ENCODE data around the gene CEP57L1. TPM values are rescaled to one million over a fixed set of nuclear protein-coding genes. Genes with fewer than 3 reads are reported as not detected.

The CEP57L1 gene
- total RNA-seq, 1 experiment from 2014 or later: 28.2 TPM

DNA sequence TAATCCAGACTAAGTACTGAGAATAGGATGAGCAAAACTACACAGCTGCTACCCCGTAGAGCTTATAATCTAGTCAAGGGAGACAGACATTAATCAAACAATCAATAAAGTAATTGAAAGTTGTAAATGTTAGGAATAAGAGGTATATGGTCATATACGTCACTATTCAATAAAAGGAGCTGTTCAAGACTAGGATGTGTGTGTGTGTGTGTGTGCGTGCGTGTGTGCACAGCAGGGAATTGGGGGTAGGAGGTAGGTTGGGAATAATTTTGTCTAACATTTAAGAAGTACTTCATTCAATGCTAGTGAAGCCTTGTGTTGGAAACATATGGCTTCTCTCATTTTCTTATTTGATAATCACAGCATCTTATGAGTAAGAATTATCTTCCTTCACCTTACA, 42.5 kb upstream of the CEP57L1 start:
- H3K4me1 ChIP-seq (ENCODE audit: low read length): peaks cover 10% of the 10 kb centered on the region
- no peaks in the 10 kb centered on the region for H3K9me2 ChIP-seq (replicated peaks; ENCODE audit: insufficient read depth, low read length)
- no peak overlapping the region for H3K27ac ChIP-seq (ENCODE audit: low read length)
- H3K9me3 ChIP-seq (ENCODE audit: low read length): no peaks in the 10 kb centered on the region
- no peaks in the 10 kb centered on the region for H3K36me3 ChIP-seq (ENCODE audit: insufficient read depth, low read length)
- no peaks in the 10 kb centered on the region for H3K27me3 ChIP-seq (ENCODE audit: low read length)
- DNase-seq: no peak
- H3K79me2 ChIP-seq (ENCODE audit: low read length): no peaks in the 10 kb centered on the region
- H4K20me1 ChIP-seq (ENCODE audit: insufficient read depth, low read depth, low read length): no peaks in the 10 kb centered on the region
- no peak overlapping the region for H2AFZ ChIP-seq (ENCODE audit: low read length)
- H3K9ac ChIP-seq (ENCODE audit: low read length): no peak overlapping the region
- no peak overlapping the region for H3K4me2 ChIP-seq (ENCODE audit: low read depth, low read length, poor library complexity, severe bottlenecking)
- H3K4me3 ChIP-seq (ENCODE audit: low read length): no peak overlapping the region

DNA sequence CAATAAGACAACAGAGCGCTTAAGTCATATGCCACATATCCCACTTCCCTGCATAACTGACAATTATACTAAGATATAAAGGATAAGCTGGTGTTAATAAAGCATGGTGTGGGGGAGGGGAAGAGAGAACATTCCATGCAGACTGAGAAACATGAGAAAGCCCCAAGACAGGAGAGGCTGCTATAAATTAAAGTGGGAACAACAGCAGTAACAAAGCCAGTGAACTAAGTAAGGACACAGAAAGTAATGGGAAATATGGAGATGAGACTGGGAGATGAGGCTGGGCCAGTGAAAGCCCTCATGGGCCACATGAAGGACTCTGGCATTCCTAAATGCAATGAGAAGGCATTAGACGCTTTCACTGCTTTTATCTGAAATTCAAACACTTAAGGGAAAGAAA, 42.0 kb upstream of the CEP57L1 start:
- H3K27me3 ChIP-seq (ENCODE audit: low read length): no peaks in the 10 kb centered on the region
- no peak overlapping the region for H3K27ac ChIP-seq (ENCODE audit: low read length)
- no peaks in the 10 kb centered on the region for H3K9me2 ChIP-seq (replicated peaks; ENCODE audit: insufficient read depth, low read length)
- no peaks in the 10 kb centered on the region for H3K9me3 ChIP-seq (ENCODE audit: low read length)
- H3K4me3 ChIP-seq (ENCODE audit: low read length): no peak overlapping the region
- no peaks in the 10 kb centered on the region for H3K36me3 ChIP-seq (ENCODE audit: insufficient read depth, low read length)
- no peaks in the 10 kb centered on the region for H3K79me2 ChIP-seq (ENCODE audit: low read length)
- no peaks in the 10 kb centered on the region for H4K20me1 ChIP-seq (ENCODE audit: insufficient read depth, low read depth, low read length)
- DNase-seq: no peak
- no peak overlapping the region for H3K9ac ChIP-seq (ENCODE audit: low read length)
- no peak overlapping the region for H3K4me2 ChIP-seq (ENCODE audit: low read depth, low read length, poor library complexity, severe bottlenecking)
- no peak overlapping the region for H2AFZ ChIP-seq (ENCODE audit: low read length)
- peaks cover 10% of the 10 kb centered on the region for H3K4me1 ChIP-seq (ENCODE audit: low read length)

DNA sequence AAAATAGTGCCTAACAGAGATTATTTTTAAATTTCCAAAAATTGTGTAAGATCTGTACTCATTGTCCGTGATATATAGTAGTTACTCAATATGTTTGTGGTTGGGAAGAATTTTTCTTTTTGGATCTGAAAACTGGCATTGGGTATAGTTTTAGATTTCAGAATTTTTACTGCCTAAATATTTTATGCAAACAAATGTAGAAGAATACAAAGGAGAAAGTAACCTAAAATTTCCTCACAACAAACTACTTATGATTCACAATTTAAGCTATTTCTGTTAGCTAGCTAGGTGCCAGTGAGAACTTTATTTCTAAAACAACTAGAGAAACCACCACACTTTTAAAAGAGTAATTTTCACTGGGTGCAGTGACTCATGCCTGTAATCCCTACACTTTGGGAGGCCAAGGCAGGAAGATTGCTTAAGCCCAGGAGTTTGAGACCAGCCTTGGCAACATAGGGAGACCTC, 39.5 kb upstream of the CEP57L1 start:
- no peak overlapping the region for H3K4me2 ChIP-seq (ENCODE audit: low read depth, low read length, poor library complexity, severe bottlenecking)
- no peaks in the 10 kb centered on the region for H3K27me3 ChIP-seq (ENCODE audit: low read length)
- H3K4me3 ChIP-seq (ENCODE audit: low read length): no peak overlapping the region
- H3K36me3 ChIP-seq (ENCODE audit: insufficient read depth, low read length): no peaks in the 10 kb centered on the region
- no peak for DNase-seq
- H3K79me2 ChIP-seq (ENCODE audit: low read length): no peaks in the 10 kb centered on the region
- no peak overlapping the region for H3K27ac ChIP-seq (ENCODE audit: low read length)
- no peaks in the 10 kb centered on the region for H3K9me2 ChIP-seq (replicated peaks; ENCODE audit: insufficient read depth, low read length)
- peaks cover 10% of the 10 kb centered on the region for H3K4me1 ChIP-seq (ENCODE audit: low read length)
- no peaks in the 10 kb centered on the region for H4K20me1 ChIP-seq (ENCODE audit: insufficient read depth, low read depth, low read length)
- no peaks in the 10 kb centered on the region for H3K9me3 ChIP-seq (ENCODE audit: low read length)
- H2AFZ ChIP-seq (ENCODE audit: low read length): no peak overlapping the region
- H3K9ac ChIP-seq (ENCODE audit: low read length): no peak overlapping the region

DNA sequence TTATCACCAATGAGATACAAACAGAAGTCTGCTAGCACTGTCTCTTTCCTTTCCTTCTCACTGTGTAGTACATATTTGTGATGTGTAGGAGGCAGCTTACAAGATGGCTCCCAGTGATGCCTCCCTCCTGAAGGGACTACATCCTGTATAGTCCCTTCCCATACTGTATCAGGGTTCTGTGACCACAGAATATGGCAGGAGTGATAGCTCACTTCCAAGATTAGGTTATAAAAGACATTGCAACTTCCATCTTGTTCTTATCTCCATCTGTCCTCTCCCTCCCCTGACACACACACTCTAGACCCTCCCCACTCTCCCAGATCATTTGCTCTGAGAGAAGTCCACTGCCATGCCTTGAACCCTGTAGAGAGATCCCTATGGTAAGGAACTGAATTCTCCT, 38.6 kb upstream of the CEP57L1 start:
- Histone ChIP-seq H3K4me3 (ENCODE audit: low read length) (no peak overlapping the region), H3K9ac (ENCODE audit: low read length) (no peak overlapping the region), H3K27ac (ENCODE audit: low read length) (no peak overlapping the region), H3K79me2 (ENCODE audit: low read length) (no peaks in the 10 kb centered on the region), H3K36me3 (ENCODE audit: insufficient read depth, low read length) (no peaks in the 10 kb centered on the region), H2AFZ (ENCODE audit: low read length) (no peak overlapping the region), H3K4me2 (ENCODE audit: low read depth, low read length, poor library complexity, severe bottlenecking) (no peak overlapping the region), H3K27me3 (ENCODE audit: low read length) (no peaks in the 10 kb centered on the region), H3K9me2 (replicated peaks; ENCODE audit: insufficient read depth, low read length) (no peaks in the 10 kb centered on the region), H3K4me1 (ENCODE audit: low read length) (peaks cover 10% of the 10 kb centered on the region), H4K20me1 (ENCODE audit: insufficient read depth, low read depth, low read length) (no peaks in the 10 kb centered on the region), H3K9me3 (ENCODE audit: low read length) (no peaks in the 10 kb centered on the region)
- DNase-seq: no peak

DNA sequence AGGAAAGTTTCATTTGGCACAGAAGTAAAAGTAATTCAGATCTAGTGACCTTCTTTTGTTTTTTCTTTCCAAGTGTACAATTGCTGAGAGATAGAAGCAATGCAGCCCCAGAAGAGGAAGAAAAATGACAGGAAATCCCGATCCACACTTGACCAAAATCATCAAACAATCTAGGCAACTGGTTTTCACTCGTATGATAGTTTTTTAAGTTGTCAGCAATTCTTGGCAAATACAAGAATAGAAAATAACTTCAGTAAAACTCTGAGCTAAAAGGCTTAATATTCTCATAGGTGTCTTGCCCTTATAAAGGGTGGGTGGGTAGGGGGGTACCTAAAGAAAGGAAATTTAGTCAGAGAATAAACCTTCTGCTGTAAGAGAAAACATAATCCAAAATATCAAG, 36.7 kb upstream of the CEP57L1 start:
- Histone ChIP-seq H3K4me3 (ENCODE audit: low read length) (no peak overlapping the region), H3K27ac (ENCODE audit: low read length) (no peak overlapping the region), H3K9me2 (replicated peaks; ENCODE audit: insufficient read depth, low read length) (no peaks in the 10 kb centered on the region), H3K9me3 (ENCODE audit: low read length) (no peaks in the 10 kb centered on the region), H3K4me1 (ENCODE audit: low read length) (no peaks in the 10 kb centered on the region), H3K79me2 (ENCODE audit: low read length) (no peaks in the 10 kb centered on the region), H4K20me1 (ENCODE audit: insufficient read depth, low read depth, low read length) (no peaks in the 10 kb centered on the region), H3K9ac (ENCODE audit: low read length) (no peak overlapping the region), H3K27me3 (ENCODE audit: low read length) (no peaks in the 10 kb centered on the region), H3K36me3 (ENCODE audit: insufficient read depth, low read length) (no peaks in the 10 kb centered on the region), H3K4me2 (ENCODE audit: low read depth, low read length, poor library complexity, severe bottlenecking) (no peak overlapping the region), H2AFZ (ENCODE audit: low read length) (no peak overlapping the region)
- DNase-seq: no peak

DNA sequence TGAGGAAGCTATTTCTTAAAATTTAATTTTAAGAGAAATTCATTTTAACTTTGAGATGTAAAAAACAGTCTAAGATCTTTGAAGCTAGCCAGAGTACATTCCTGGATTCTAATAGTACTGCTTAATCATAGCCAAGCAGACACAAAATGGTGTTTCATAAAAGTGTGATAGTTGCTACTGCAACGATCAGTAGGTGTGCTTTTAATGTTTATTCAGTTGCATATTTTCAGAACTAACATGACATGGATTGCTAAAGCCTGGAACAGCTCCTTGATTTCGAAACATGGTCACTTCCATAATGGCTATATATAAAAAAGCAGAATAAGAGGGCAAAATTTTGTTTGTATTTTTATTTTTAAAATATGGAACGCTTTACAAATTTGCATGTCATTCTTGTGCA, 36.2 kb upstream of the CEP57L1 start:
- no peak for DNase-seq
- Histone ChIP-seq H3K4me3 (ENCODE audit: low read length) (no peak overlapping the region), H3K4me1 (ENCODE audit: low read length) (no peaks in the 10 kb centered on the region), H3K9ac (ENCODE audit: low read length) (no peak overlapping the region), H2AFZ (ENCODE audit: low read length) (no peak overlapping the region), H3K27me3 (ENCODE audit: low read length) (no peaks in the 10 kb centered on the region), H3K9me3 (ENCODE audit: low read length) (no peaks in the 10 kb centered on the region), H3K4me2 (ENCODE audit: low read depth, low read length, poor library complexity, severe bottlenecking) (no peak overlapping the region), H4K20me1 (ENCODE audit: insufficient read depth, low read depth, low read length) (no peaks in the 10 kb centered on the region), H3K36me3 (ENCODE audit: insufficient read depth, low read length) (no peaks in the 10 kb centered on the region), H3K27ac (ENCODE audit: low read length) (no peak overlapping the region), H3K79me2 (ENCODE audit: low read length) (no peaks in the 10 kb centered on the region), H3K9me2 (replicated peaks; ENCODE audit: insufficient read depth, low read length) (no peaks in the 10 kb centered on the region)

DNA sequence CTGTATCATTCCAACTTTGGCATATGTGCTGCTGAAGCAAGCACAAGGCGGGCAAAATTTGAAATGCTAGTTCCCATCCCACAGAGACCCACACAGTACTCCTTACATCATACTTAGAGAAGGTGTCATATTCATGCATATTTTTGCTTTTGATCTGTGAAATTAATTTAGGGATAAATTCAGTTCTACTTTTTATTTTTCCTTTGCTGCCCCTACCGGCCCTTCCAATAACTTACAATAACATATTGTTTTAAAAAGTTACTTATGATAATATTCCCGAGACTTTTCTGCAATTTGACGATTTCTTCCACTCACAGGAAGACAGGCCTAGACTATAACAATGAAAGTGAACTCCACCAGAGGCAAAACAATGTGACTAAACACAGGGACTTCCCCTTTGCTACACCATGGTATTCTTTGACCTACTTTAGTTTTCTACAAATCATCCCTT, 35.7 kb upstream of the CEP57L1 start:
- no peaks in the 10 kb centered on the region for H3K27me3 ChIP-seq (ENCODE audit: low read length)
- no peaks in the 10 kb centered on the region for H3K9me3 ChIP-seq (ENCODE audit: low read length)
- no peak overlapping the region for H2AFZ ChIP-seq (ENCODE audit: low read length)
- H3K9me2 ChIP-seq (replicated peaks; ENCODE audit: insufficient read depth, low read length): no peaks in the 10 kb centered on the region
- no peak overlapping the region for H3K9ac ChIP-seq (ENCODE audit: low read length)
- no peaks in the 10 kb centered on the region for H4K20me1 ChIP-seq (ENCODE audit: insufficient read depth, low read depth, low read length)
- no peak overlapping the region for H3K27ac ChIP-seq (ENCODE audit: low read length)
- H3K4me2 ChIP-seq (ENCODE audit: low read depth, low read length, poor library complexity, severe bottlenecking): no peak overlapping the region
- H3K36me3 ChIP-seq (ENCODE audit: insufficient read depth, low read length): no peaks in the 10 kb centered on the region
- no peak for DNase-seq
- H3K4me3 ChIP-seq (ENCODE audit: low read length): no peak overlapping the region
- H3K79me2 ChIP-seq (ENCODE audit: low read length): no peaks in the 10 kb centered on the region
- no peaks in the 10 kb centered on the region for H3K4me1 ChIP-seq (ENCODE audit: low read length)

DNA sequence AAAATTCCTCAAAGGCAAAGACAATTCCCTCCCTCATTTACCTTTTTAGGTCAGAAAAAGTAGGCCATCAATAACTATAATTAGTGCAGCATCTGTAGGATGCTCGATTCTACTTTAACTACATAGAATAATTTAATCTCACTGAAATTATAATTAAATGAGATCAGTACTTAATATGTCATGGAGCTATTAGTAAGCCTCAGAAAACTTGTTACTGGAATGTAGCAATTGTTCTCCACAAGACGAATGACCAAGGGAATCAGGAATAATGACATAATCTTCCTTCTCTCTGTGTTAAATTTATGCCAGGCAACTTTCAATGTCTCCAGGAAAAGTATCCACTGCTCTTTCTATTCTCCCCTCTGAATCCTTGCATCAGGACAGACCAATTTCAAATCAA, 34.7 kb upstream of the CEP57L1 start:
- H2AFZ ChIP-seq (ENCODE audit: low read length): no peak overlapping the region
- no peak overlapping the region for H3K4me2 ChIP-seq (ENCODE audit: low read depth, low read length, poor library complexity, severe bottlenecking)
- H3K9me3 ChIP-seq (ENCODE audit: low read length): no peaks in the 10 kb centered on the region
- H3K9ac ChIP-seq (ENCODE audit: low read length): no peak overlapping the region
- no peaks in the 10 kb centered on the region for H3K4me1 ChIP-seq (ENCODE audit: low read length)
- no peaks in the 10 kb centered on the region for H3K9me2 ChIP-seq (replicated peaks; ENCODE audit: insufficient read depth, low read length)
- DNase-seq: no peak
- H3K4me3 ChIP-seq (ENCODE audit: low read length): no peak overlapping the region
- H4K20me1 ChIP-seq (ENCODE audit: insufficient read depth, low read depth, low read length): no peaks in the 10 kb centered on the region
- no peak overlapping the region for H3K27ac ChIP-seq (ENCODE audit: low read length)
- no peaks in the 10 kb centered on the region for H3K36me3 ChIP-seq (ENCODE audit: insufficient read depth, low read length)
- no peaks in the 10 kb centered on the region for H3K79me2 ChIP-seq (ENCODE audit: low read length)
- no peaks in the 10 kb centered on the region for H3K27me3 ChIP-seq (ENCODE audit: low read length)

DNA sequence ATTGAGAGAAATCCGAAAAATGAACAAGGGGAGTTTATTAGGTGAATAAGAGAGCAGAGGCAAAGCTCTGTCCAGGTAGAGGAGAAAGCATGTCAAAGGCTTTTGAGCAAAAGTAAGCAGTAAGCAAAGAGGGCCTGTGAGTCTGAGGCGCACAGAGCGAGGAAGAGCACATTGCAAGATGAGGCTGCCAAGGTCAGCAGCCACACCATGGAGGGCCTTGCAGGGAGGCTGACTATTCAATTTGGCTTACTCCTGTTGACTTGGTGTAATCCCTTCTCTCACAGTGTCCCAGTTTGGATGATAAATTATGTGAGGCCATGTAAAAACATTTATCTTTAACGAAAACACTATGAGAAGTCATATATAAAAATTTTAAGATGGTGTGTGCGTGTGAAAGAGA, 33.1 kb upstream of the CEP57L1 start:
- Histone ChIP-seq H3K27me3 (ENCODE audit: low read length) (no peaks in the 10 kb centered on the region), H3K36me3 (ENCODE audit: insufficient read depth, low read length) (no peaks in the 10 kb centered on the region), H3K4me3 (ENCODE audit: low read length) (no peak overlapping the region), H3K79me2 (ENCODE audit: low read length) (no peaks in the 10 kb centered on the region), H3K27ac (ENCODE audit: low read length) (no peak overlapping the region), H4K20me1 (ENCODE audit: insufficient read depth, low read depth, low read length) (no peaks in the 10 kb centered on the region), H3K9me2 (replicated peaks; ENCODE audit: insufficient read depth, low read length) (no peaks in the 10 kb centered on the region), H3K9me3 (ENCODE audit: low read length) (no peaks in the 10 kb centered on the region), H3K4me1 (ENCODE audit: low read length) (no peaks in the 10 kb centered on the region), H2AFZ (ENCODE audit: low read length) (no peak overlapping the region), H3K4me2 (ENCODE audit: low read depth, low read length, poor library complexity, severe bottlenecking) (no peak overlapping the region), H3K9ac (ENCODE audit: low read length) (no peak overlapping the region)
- DNase-seq: no peak
